ENCODE measurements around the gene KRT26. TPM values are rescaled to one million over a fixed set of nuclear protein-coding genes. Genes with fewer than 3 reads are reported as not detected.

The KRT26 gene
- total RNA-seq, 2 experiments from 2014 or later: not detected

DNA sequence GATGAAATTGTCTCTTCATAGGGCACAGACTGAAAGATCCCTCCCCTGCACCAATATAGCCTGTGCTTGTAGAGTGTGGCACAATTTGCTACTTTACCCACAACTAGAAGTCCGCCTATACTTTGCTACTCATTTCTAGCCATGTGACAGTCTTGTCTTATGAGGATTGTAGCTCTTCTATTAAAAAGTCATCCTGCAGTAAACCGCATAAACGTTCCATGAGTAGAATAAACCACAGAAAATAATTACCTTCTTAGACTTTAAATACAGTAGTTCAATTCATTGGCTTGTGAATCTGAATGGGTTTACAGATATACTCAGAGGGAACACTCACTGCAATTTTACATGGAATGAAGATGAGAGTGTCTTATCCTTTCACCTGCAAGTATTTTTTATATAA is 6.0 kb upstream of the KRT26 start:
- Mint-ChIP-seq H3K4me1 (ENCODE audit: low read depth) (no peaks in the 10 kb centered on the region), H3K27me3 (peaks cover 74% of the 10 kb centered on the region), H3K27ac (no peak overlapping the region), H3K36me3 (ENCODE audit: low read depth) (no peaks in the 10 kb centered on the region), H3K9me3 (no peaks in the 10 kb centered on the region), H3K4me3 (no peak overlapping the region)
- CTCF ChIA-PET: no interaction called here
- POLR2A ChIA-PET: no interaction called here
- Histone ChIP-seq H3K36me3 (ENCODE audit: insufficient read depth, low read length) (no peaks in the 10 kb centered on the region), H3K27me3 (ENCODE audit: control insufficient read depth in 1 of 2, insufficient read depth in 2 of 2, low read length in 2 of 2) (peaks cover 34 to 45% of the 10 kb centered on the region in 2 experiments), H3K4me1 (ENCODE audit: insufficient read depth, low read length) (no peaks in the 10 kb centered on the region), H3K4me3 (ENCODE audit: low read length) (no peak overlapping the region), H3K27ac (ENCODE audit: low read depth in 1 of 2, low read length in 2 of 2) (no peak overlapping the region), H3K9me3 (ENCODE audit: control insufficient read depth in 1 of 2, insufficient read depth in 1 of 2, low read length in 2 of 2) (peaks cover 0 to 5% of the 10 kb centered on the region in 2 experiments)
- TF ChIP-seq, protein P1, sequence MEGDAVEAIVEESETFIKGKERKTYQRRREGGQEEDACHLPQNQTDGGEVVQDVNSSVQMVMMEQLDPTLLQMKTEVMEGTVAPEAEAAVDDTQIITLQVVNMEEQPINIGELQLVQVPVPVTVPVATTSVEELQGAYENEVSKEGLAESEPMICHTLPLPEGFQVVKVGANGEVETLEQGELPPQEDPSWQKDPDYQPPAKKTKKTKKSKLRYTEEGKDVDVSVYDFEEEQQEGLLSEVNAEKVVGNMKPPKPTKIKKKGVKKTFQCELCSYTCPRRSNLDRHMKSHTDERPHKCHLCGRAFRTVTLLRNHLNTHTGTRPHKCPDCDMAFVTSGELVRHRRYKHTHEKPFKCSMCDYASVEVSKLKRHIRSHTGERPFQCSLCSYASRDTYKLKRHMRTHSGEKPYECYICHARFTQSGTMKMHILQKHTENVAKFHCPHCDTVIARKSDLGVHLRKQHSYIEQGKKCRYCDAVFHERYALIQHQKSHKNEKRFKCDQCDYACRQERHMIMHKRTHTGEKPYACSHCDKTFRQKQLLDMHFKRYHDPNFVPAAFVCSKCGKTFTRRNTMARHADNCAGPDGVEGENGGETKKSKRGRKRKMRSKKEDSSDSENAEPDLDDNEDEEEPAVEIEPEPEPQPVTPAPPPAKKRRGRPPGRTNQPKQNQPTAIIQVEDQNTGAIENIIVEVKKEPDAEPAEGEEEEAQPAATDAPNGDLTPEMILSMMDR (IDR thresholded peaks at IDR 0.05): no peak
- intact Hi-C loops (cut with DNase I, micrococcal nuclease): no loop called here
- ATAC-seq (ENCODE audit: poor library complexity) (no peak), DNase-seq (no peak)

DNA sequence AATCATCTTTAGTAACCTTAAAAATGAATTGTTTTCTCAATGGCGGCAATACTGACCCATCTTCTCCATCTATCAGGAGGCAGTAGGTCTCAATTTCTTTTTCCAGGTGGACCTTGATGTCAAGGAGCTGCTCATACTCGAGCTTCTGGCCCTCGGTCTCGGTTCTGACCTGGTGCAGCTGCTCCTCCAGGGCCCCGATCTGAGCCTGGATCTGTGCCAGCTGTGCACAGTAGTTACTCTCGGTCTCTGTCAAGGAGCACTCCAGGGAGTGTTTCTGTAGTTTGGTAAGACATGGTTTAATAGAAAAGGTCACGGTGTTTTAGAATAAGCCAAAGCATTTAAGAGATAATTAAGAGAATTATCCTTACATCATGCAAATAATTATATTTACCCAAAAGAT is 5.5 kb upstream of the KRT26 start:
- Histone ChIP-seq H3K9me3 (ENCODE audit: control insufficient read depth in 1 of 2, insufficient read depth in 1 of 2, low read length in 2 of 2) (peaks cover 0 to 5% of the 10 kb centered on the region in 2 experiments), H3K27me3 (ENCODE audit: control insufficient read depth in 1 of 2, insufficient read depth in 2 of 2, low read length in 2 of 2) (peaks cover 34 to 50% of the 10 kb centered on the region in 2 experiments), H3K27ac (ENCODE audit: low read depth in 1 of 2, low read length in 2 of 2) (no peak overlapping the region), H3K4me3 (ENCODE audit: low read length) (no peak overlapping the region), H3K36me3 (ENCODE audit: insufficient read depth, low read length) (no peaks in the 10 kb centered on the region), H3K4me1 (ENCODE audit: insufficient read depth, low read length) (no peaks in the 10 kb centered on the region)
- no peak overlapping the region for H3K4me3 Mint-ChIP-seq
- H3K27ac Mint-ChIP-seq: no peak overlapping the region
- no peaks in the 10 kb centered on the region for H3K36me3 Mint-ChIP-seq (ENCODE audit: low read depth)
- no peak for ATAC-seq (ENCODE audit: poor library complexity)
- TF ChIP-seq, protein P1 (IDR thresholded peaks at IDR 0.05): no peak
- H3K4me1 Mint-ChIP-seq (ENCODE audit: low read depth): no peaks in the 10 kb centered on the region
- ChIA-PET POLR2A (no interaction called here), CTCF (no interaction called here)
- peaks cover 78% of the 10 kb centered on the region for H3K27me3 Mint-ChIP-seq
- no peak for DNase-seq
- H3K9me3 Mint-ChIP-seq: no peaks in the 10 kb centered on the region
- intact Hi-C loops (cut with DNase I, micrococcal nuclease): no loop called here

DNA sequence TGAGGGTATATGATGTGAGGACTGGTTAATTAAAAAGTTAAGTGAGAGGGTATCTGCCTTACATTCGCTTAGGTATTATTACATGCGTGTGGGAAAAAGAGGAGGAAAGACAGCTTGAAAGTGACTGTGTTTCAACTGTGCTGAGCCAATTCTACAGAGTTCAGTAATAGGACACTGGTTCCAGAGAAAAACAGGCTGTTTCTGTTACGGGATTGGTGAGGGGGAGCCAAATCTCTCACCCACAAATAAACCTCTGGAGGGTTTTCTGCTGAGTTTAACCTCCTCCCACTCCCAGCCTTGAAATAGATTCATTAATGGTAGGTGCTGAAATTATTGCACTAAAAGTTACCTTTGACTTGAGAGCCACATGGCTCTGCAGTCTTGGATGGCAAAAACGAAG is 3.9 kb upstream of the KRT26 start:
- H3K36me3 Mint-ChIP-seq (ENCODE audit: low read depth): no peaks in the 10 kb centered on the region
- ChIA-PET POLR2A (no interaction called here), CTCF (no interaction called here)
- no peaks in the 10 kb centered on the region for H3K9me3 Mint-ChIP-seq
- H3K27ac Mint-ChIP-seq: no peak overlapping the region
- no peaks in the 10 kb centered on the region for H3K4me1 ChIP-seq (ENCODE audit: insufficient read depth, low read length)
- no peak overlapping the region for H3K4me3 ChIP-seq (ENCODE audit: low read length)
- TF ChIP-seq, protein P1 (IDR thresholded peaks at IDR 0.05): no peak
- DNase-seq (no peak), ATAC-seq (ENCODE audit: poor library complexity) (no peak)
- peaks cover 82% of the 10 kb centered on the region for H3K27me3 Mint-ChIP-seq
- H3K27me3 ChIP-seq (ENCODE audit: control insufficient read depth in 1 of 2, insufficient read depth in 2 of 2, low read length in 2 of 2): peaks cover 36 to 63% of the 10 kb centered on the region in 2 experiments
- no peak overlapping the region for H3K4me3 Mint-ChIP-seq
- peaks cover 0 to 5% of the 10 kb centered on the region in 2 experiments for H3K9me3 ChIP-seq (ENCODE audit: control insufficient read depth in 1 of 2, insufficient read depth in 1 of 2, low read length in 2 of 2)
- H3K4me1 Mint-ChIP-seq (ENCODE audit: low read depth): no peaks in the 10 kb centered on the region
- intact Hi-C loops (cut with DNase I, micrococcal nuclease): no loop called here
- no peaks in the 10 kb centered on the region for H3K36me3 ChIP-seq (ENCODE audit: insufficient read depth, low read length)
- H3K27ac ChIP-seq (ENCODE audit: low read depth in 1 of 2, low read length in 2 of 2): no peak overlapping the region

All from CD4-positive, alpha-beta T cell (primary cell).